GM23338 (cell line): Measurements from ENCODE around the gene NRCAM. TPM values are rescaled to one million over a fixed set of nuclear protein-coding genes. Genes with fewer than 3 reads are reported as not detected.

Experiments
- ATAC-seq: fragments of 200-7000 bp; cut with Tn5 transposase; 3 replicates; pipeline ENCODE4 v1.9.1; 2020
- DNase-seq: peaks from one replicate; pipeline ENCODE4 v3.0.0-alpha.2; 2015; ENCODE audit warnings: low spot score
- H2AFZ ChIP-seq: fragments of 200-600 bp; sonication (generic); 2 replicates; pipeline ENCODE4 v1.8.0; 2016; ENCODE audit warnings: antibody characterized with exemption, mild to moderate bottlenecking, moderate library complexity
- H3F3A ChIP-seq: fragments of 200-600 bp; sonication (generic); replicated peaks from 2 replicates; pipeline ENCODE4 v1.8.0; 2017; ENCODE audit warnings: antibody characterized with exemption, mixed run types, low read depth
- H3K27ac ChIP-seq: fragments of 200-600 bp; sonication (generic); 2 replicates; pipeline ENCODE4 v1.6.1; 2016; ENCODE audit warnings: low read depth
- H3K27me3 ChIP-seq: fragments of 200-600 bp; sonication (generic); 2 replicates; pipeline ENCODE4 v1.8.0; 2016; ENCODE audit warnings: mild to moderate bottlenecking, mixed run types, moderate library complexity; ENCODE audit not compliant: insufficient read depth
- H3K36me3 ChIP-seq: fragments of 200-600 bp; sonication (generic); 2 replicates; pipeline ENCODE4 v1.8.0; 2016; ENCODE audit warnings: mild to moderate bottlenecking; ENCODE audit not compliant: insufficient read depth
- H3K4me1 ChIP-seq: fragments of 200-600 bp; sonication (generic); 2 replicates; pipeline ENCODE4 v1.8.0; 2016; ENCODE audit warnings: mild to moderate bottlenecking, moderate library complexity; ENCODE audit not compliant: insufficient read depth
- H3K4me2 ChIP-seq: fragments of 200-600 bp; sonication (generic); 2 replicates; pipeline ENCODE4 v1.7.1; 2017; ENCODE audit warnings: mixed run types
- H3K4me3 ChIP-seq: fragments of 200-600 bp; sonication (generic); 2 replicates; pipeline ENCODE4 v1.6.1; 2016; ENCODE audit warnings: mixed run types
- H3K79me2 ChIP-seq: fragments of 200-600 bp; sonication (generic); replicated peaks from 2 replicates; pipeline ENCODE4 v1.8.0; 2017; ENCODE audit warnings: mild to moderate bottlenecking; ENCODE audit not compliant: insufficient read depth
- H3K9me2 ChIP-seq: fragments of 200-600 bp; sonication (generic); 2 replicates; pipeline ENCODE4 v1.8.0; 2017; ENCODE audit not compliant: insufficient read depth
- H4K20me1 ChIP-seq: fragments of 200-600 bp; sonication (generic); replicated peaks from 2 replicates; pipeline ENCODE4 v1.8.0; 2017; ENCODE audit warnings: mild to moderate bottlenecking; ENCODE audit not compliant: insufficient read depth
- H3K27ac Mint-ChIP-seq: 2 replicates; pipeline ENCODE4 v1.8.0; 2020; ENCODE audit warnings: inconsistent platforms, mild to moderate bottlenecking, moderate library complexity, mixed read lengths
- H3K27me3 Mint-ChIP-seq: 3 replicates; pipeline ENCODE4 v1.8.0; 2022; ENCODE audit warnings: low read depth, mild to moderate bottlenecking, moderate library complexity, mixed read lengths, inconsistent platforms; ENCODE audit not compliant: insufficient read depth, poor library complexity
- H3K36me3 Mint-ChIP-seq: 3 replicates; pipeline ENCODE4 v1.8.0; 2021; ENCODE audit warnings: low read depth, mild to moderate bottlenecking, inconsistent platforms, moderate library complexity, mixed read lengths
- H3K4me1 Mint-ChIP-seq: 3 replicates; pipeline ENCODE4 v1.8.0; 2020; ENCODE audit warnings: mild to moderate bottlenecking, inconsistent platforms, mixed read lengths
- H3K4me3 Mint-ChIP-seq: 3 replicates; pipeline ENCODE4 v1.8.0; 2021; ENCODE audit warnings: moderate library complexity, mild to moderate bottlenecking, inconsistent platforms, mixed read lengths
- H3K9me3 Mint-ChIP-seq: 3 replicates; pipeline ENCODE4 v1.8.0; 2020; ENCODE audit warnings: moderate library complexity, mild to moderate bottlenecking, inconsistent platforms, mixed read lengths
- CREB1 ChIP-seq: fragments of 250-450 bp; sonication (Bioruptor Pico); IDR thresholded peaks from 2 replicates; pipeline ENCODE4 v1.5.0; 2020; ENCODE audit warnings: low read depth, mild to moderate bottlenecking, moderate library complexity
- CTCF ChIP-seq, 2 experiments: fragments of 200-600 bp in 1 of 2; sonication (generic) in 1 of 2; conservative IDR thresholded peaks; 2 replicates each; pipeline versions ENCODE4 v1.5.1 to v1.6.1; 2016 to 2017; ENCODE audit warnings: antibody characterized with exemption in 2 of 2, low read depth in 2 of 2, mild to moderate bottlenecking in 2 of 2, moderate library complexity in 1 of 2
- ETS1 ChIP-seq: IDR thresholded peaks from 2 replicates; pipeline ENCODE4 v1.6.1; 2016; ENCODE audit warnings: antibody characterized with exemption
- EZH2 ChIP-seq: fragments of 200-600 bp; sonication (generic); IDR thresholded peaks from one replicate; pipeline ENCODE4 v1.8.0; 2017; ENCODE audit warnings: antibody characterized with exemption, mild to moderate bottlenecking, low read depth; ENCODE audit not compliant: unreplicated experiment
- EZH2phosphoT487 ChIP-seq: fragments of 200-600 bp; sonication (generic); IDR thresholded peaks from one replicate; pipeline ENCODE4 v1.8.1; 2018; ENCODE audit warnings: antibody characterized with exemption; ENCODE audit not compliant: unreplicated experiment
- JUNB ChIP-seq: IDR thresholded peaks from one replicate; pipeline ENCODE4 v1.6.1; 2016; ENCODE audit warnings: antibody characterized with exemption; ENCODE audit not compliant: unreplicated experiment
- NANOG ChIP-seq: IDR thresholded peaks from 2 replicates; pipeline ENCODE4 v1.6.1; 2016; ENCODE audit warnings: antibody characterized with exemption, borderline replicate concordance
- POLR2AphosphoS5 ChIP-seq: IDR thresholded peaks from 2 replicates; pipeline ENCODE4 v1.6.1; 2016; ENCODE audit warnings: antibody characterized with exemption, low read depth
- REST ChIP-seq: IDR thresholded peaks from one replicate; pipeline ENCODE4 v1.6.1; 2018; ENCODE audit warnings: antibody characterized with exemption; ENCODE audit not compliant: unreplicated experiment
- STAT1 ChIP-seq: IDR thresholded peaks from one replicate; pipeline ENCODE4 v1.6.1; 2016; ENCODE audit warnings: antibody characterized with exemption; ENCODE audit not compliant: unreplicated experiment
- polyA plus RNA-seq: library from polyadenylated mRNA; unstranded; fragments of >200 nt; fragmentation: Nextera tagmentation; extraction: Ambion mirVana; gene quantifications from 2 replicates; pipeline ENCODE4 v1.2.1, GENCODE V29; 2016
- total RNA-seq: library from RNA; depleted of rRNA; stranded (reverse); fragments of >200 nt; shearing (Covaris generic); gene quantifications from 2 replicates; pipeline ENCODE4 v1.2.3, GENCODE V29; 2014

The NRCAM gene
- total and polyA plus RNA-seq, 2 experiments from 2014 or later = 2.5 to 6.8 TPM

GRCh38 chr7:108280136-108280535 lies 176.1 kb downstream of the NRCAM start:
- Histone ChIP-seq H3K4me2 (no peak overlapping the region), H3K9me2 (0 out of 2 replicates have a peak, but pooled peaks cover 5% of the 10 kb centered on the region), H3K27me3 (no peaks in the 10 kb centered on the region), H3K36me3 (no peaks in the 10 kb centered on the region), H3K4me3 (no peak overlapping the region), H3K4me1 (no peaks in the 10 kb centered on the region), H3F3A (no peaks in the 10 kb centered on the region), H2AFZ (no peak overlapping the region), H3K79me2 (no peaks in the 10 kb centered on the region), H4K20me1 (no peaks in the 10 kb centered on the region), H3K27ac (no peak overlapping the region)
- H3K9me3 Mint-ChIP-seq = no peaks in the 10 kb centered on the region; the same call in 2 of the 3 replicates
- H3K36me3 Mint-ChIP-seq = no peaks in the 10 kb centered on the region
- no peak overlapping the region for H3K27ac Mint-ChIP-seq
- DNase-seq = no peak
- no peaks in the 10 kb centered on the region; the same call in 2 of the 3 replicates for H3K4me1 Mint-ChIP-seq
- no peak for ATAC-seq
- H3K27me3 Mint-ChIP-seq = peaks cover 2% of the 10 kb centered on the region
- H3K4me3 Mint-ChIP-seq = no peak overlapping the region
- TF ChIP-seq CTCF (conservative IDR thresholded peaks at IDR 0.05; ENCODE audit: low read depth in 2 of 2) = no peak
- TF ChIP-seq EZH2phosphoT487 = no peak
- no peak for TF ChIP-seq ETS1
- TF ChIP-seq REST = no peak
- TF ChIP-seq NANOG = no peak
- no peak for TF ChIP-seq EZH2
- no peak for TF ChIP-seq STAT1
- TF ChIP-seq POLR2AphosphoS5 = no peak
- no peak for TF ChIP-seq CREB1 (CRISPR knock-in tag)

- Histone ChIP-seq H3K9me2 (0 out of 2 replicates have a peak, but pooled peaks cover 10% of the 10 kb centered on the region), H3K4me1 (no peaks in the 10 kb centered on the region), H3K79me2 (no peaks in the 10 kb centered on the region), H3K27ac (no peak overlapping the region), H3K4me3 (no peak overlapping the region), H2AFZ (no peak overlapping the region), H3F3A (no peaks in the 10 kb centered on the region), H3K36me3 (no peaks in the 10 kb centered on the region), H3K27me3 (no peaks in the 10 kb centered on the region), H3K4me2 (no peak overlapping the region), H4K20me1 (no peaks in the 10 kb centered on the region)
- no peak overlapping the region for H3K4me3 Mint-ChIP-seq
- DNase-seq = no peak
- H3K27ac Mint-ChIP-seq = no peak overlapping the region
- peaks cover 2% of the 10 kb centered on the region for H3K27me3 Mint-ChIP-seq
- H3K9me3 Mint-ChIP-seq = no peaks in the 10 kb centered on the region; the same call in 2 of the 3 replicates
- no peak for ATAC-seq
- H3K4me1 Mint-ChIP-seq = no peaks in the 10 kb centered on the region; the same call in 2 of the 3 replicates
- no peaks in the 10 kb centered on the region for H3K36me3 Mint-ChIP-seq
- TF ChIP-seq EZH2phosphoT487 (no peak), JUNB (no peak), REST (no peak), NANOG (no peak), STAT1 (no peak), ETS1 (no peak), CTCF (conservative IDR thresholded peaks at IDR 0.05; ENCODE audit: low read depth in 2 of 2) (no peak)
These were observed 177.5 kb downstream of the NRCAM start for GRCh38 chr7:108278776-108279175.
